Common myeloid progenitor, CD34-positive (primary cell): ENCODE results near the gene TUBA4A.
"Not testable (repeated sequence)": the region's sequence is repeated elsewhere in the genome, so short reads cannot be mapped to it uniquely, and the experiment has no call there.

ENCODE experiments used
- CTCF ChIA-PET: fragments of 350-600 bp; sonication (Branson Sonifier 250); formaldehyde crosslinking; loops from one replicate; lab custom pipeline; 2021; ENCODE audit warnings: antibody characterized with exemption; lab: Charles Lee
- POLR2A ChIA-PET: fragments of 350-600 bp; sonication (Branson Sonifier 250); formaldehyde crosslinking; loops from one replicate; lab custom pipeline; 2021; ENCODE audit warnings: antibody characterized with exemption; lab: Charles Lee
- DNase-seq, 3 donors: peaks; one replicate each; pipeline versions ENCODE4 v3.0.0 to v3.0.0-alpha.2; 2013
- H3K27ac ChIP-seq, 2 experiments: 1 replicate in 1 of 2; 2 replicates in 1 of 2; pipeline ENCODE4 v1.7.0; 2013; ENCODE audit warnings: inconsistent platforms in 2 of 2, low read length in 2 of 2, mild to moderate bottlenecking in 2 of 2, low read depth in 1 of 2, moderate library complexity in 1 of 2; ENCODE audit not compliant: severe bottlenecking in 2 of 2, insufficient read depth in 1 of 2, poor library complexity in 1 of 2
- H3K27me3 ChIP-seq, 5 experiments: replicated peaks in 2 of 5; 1 replicate in 3 of 5; 2 replicates in 2 of 5; pipeline versions ENCODE4 v1.6.1 to v1.7.0; 2013; ENCODE audit warnings: low read length in 4 of 5, mild to moderate bottlenecking in 2 of 5, moderate library complexity in 2 of 5, inconsistent platforms in 1 of 5; ENCODE audit not compliant: insufficient read depth in 5 of 5, control insufficient read depth in 4 of 5
- H3K36me3 ChIP-seq, 4 experiments: 1 replicate in 2 of 4; 2 replicates in 2 of 4; pipeline versions ENCODE4 v1.6.1 to v1.7.0; 2013; ENCODE audit warnings: low read length in 3 of 4, control low read depth in 1 of 4, mild to moderate bottlenecking in 1 of 4; ENCODE audit not compliant: control insufficient read depth in 4 of 4, insufficient read depth in 4 of 4
- H3K4me1 ChIP-seq, 4 experiments: 1 replicate in 3 of 4; 2 replicates in 1 of 4; pipeline versions ENCODE4 v1.6.1 to v1.7.1; 2013; ENCODE audit warnings: low read length in 3 of 4, mild to moderate bottlenecking in 3 of 4, control low read depth in 1 of 4, inconsistent platforms in 1 of 4, moderate library complexity in 1 of 4; ENCODE audit not compliant: control insufficient read depth in 4 of 4, insufficient read depth in 4 of 4; ENCODE audit errors: control extremely low read depth in 1 of 4
- H3K4me3 ChIP-seq, 7 experiments: 1 replicate in 4 of 7; 2 replicates in 3 of 7; pipeline versions ENCODE4 v1.5.1 to v1.7.0; 2013; ENCODE audit warnings: mild to moderate bottlenecking in 7 of 7, low read length in 6 of 7, moderate library complexity in 6 of 7, inconsistent platforms in 2 of 7, low read depth in 2 of 7, control low read depth in 1 of 7; ENCODE audit not compliant: insufficient read depth in 4 of 7, control insufficient read depth in 1 of 7; ENCODE audit errors: extremely low read depth in 1 of 7
- H3K9me3 ChIP-seq, 5 experiments: 1 replicate in 4 of 5; 2 replicates in 1 of 5; pipeline versions ENCODE4 v1.6.1 to v1.7.1; 2013; ENCODE audit warnings: low read length in 4 of 5, mild to moderate bottlenecking in 2 of 5, inconsistent platforms in 1 of 5, low read depth in 1 of 5, moderate library complexity in 1 of 5; ENCODE audit not compliant: control insufficient read depth in 4 of 5, insufficient read depth in 2 of 5; ENCODE audit errors: control extremely low read depth in 1 of 5
- WGBS: methylation state at CpG from one replicate; pipeline ENCODE4 v1.1.5; 2013; ENCODE audit not compliant: insufficient coverage; 5-methylcytosine and 5-hydroxymethylcytosine counted together

Gene TUBA4A

GRCh38 chr2:219206328-219207133, 47.2 kb downstream of the TUBA4A start, which contains the start of gene ZFAND2B:
TSS of gene ZFAND2B (plus strand) at chr2:219206782. CDS start at chr2:219206988, 206 bp downstream.
- peak; percentile 94 to 98 (median 97) for DNase-seq
- WGBS: under 1% methylated on average over 42 of the region's 76 CpGs
- Histone ChIP-seq H3K27me3 (no peaks in the 10 kb centered on the region), H3K27ac (peak within 1 kb of the TSS; percentile 46 to 89), H3K4me3 (peak within 1 kb of the TSS; percentile 38 to 90 (median 78)), H3K9me3 (no peaks in the 10 kb centered on the region), H3K4me1 (peaks cover 23 to 52% (median 51%) of the 10 kb centered on the region in 4 experiments), H3K36me3 (peaks cover 0 to 25% (median 4%) of the 10 kb centered on the region in 4 experiments)
- POLR2A ChIA-PET: interaction anchor here (1.3 to 1.8 kb wide), 3 partner anchors 23 to 48 kb away, joined by 4 to 6 read pairs (median 4); partner anchors contain the start of genes ANKZF1 and ATG9A
- CTCF ChIA-PET: interaction anchor here (0.6 to 17.2 kb wide), 11 partner anchors 10 to 320 kb away, joined by 3 to 238 read pairs (median 4); partner anchors contain the start of genes CNPPD1, NHEJ1 and SLC23A3

GRCh38 chr2:219205981-219206327, 47.8 kb downstream of the TUBA4A start:
- CTCF ChIA-PET: interaction anchor here (0.6 to 17.2 kb wide), 10 partner anchors 11 to 319 kb away, joined by 3 to 238 read pairs (median 4); partner anchors contain the start of genes CNPPD1, NHEJ1 and SLC23A3
- no peak for DNase-seq

GRCh38 chr2:219205165-219205538, 48.6 kb downstream of the TUBA4A start:
- Histone ChIP-seq H3K4me3 (no peak overlapping the region), H3K36me3 (peaks cover 0 to 22% (median 4%) of the 10 kb centered on the region in 4 experiments), H3K27me3 (no peaks in the 10 kb centered on the region), H3K4me1 (peaks cover 22 to 39% (median 38%) of the 10 kb centered on the region in 4 experiments), H3K9me3 (no peaks in the 10 kb centered on the region), H3K27ac (no peak overlapping the region)
- CTCF ChIA-PET: interaction anchor here (1.1 to 17.2 kb wide), 5 partner anchors 20 to 32 kb away, joined by 4 to 238 read pairs (median 4); partner anchors contain the start of genes CNPPD1 and SLC23A3
- POLR2A ChIA-PET: no interaction called here
- WGBS: 100% methylated on average over 3 of the region's 5 CpGs
- DNase-seq: no peak

More at GRCh38 chr2:219205981-219206327, 47.8 kb downstream of the TUBA4A start:
- Histone ChIP-seq H3K27ac (peak overlapping the region in 1 of 2 experiments; percentile 89), H3K9me3 (no peaks in the 10 kb centered on the region), H3K36me3 (peaks cover 0 to 25% (median 4%) of the 10 kb centered on the region in 4 experiments), H3K27me3 (no peaks in the 10 kb centered on the region), H3K4me3 (peak overlapping the region; percentile 38 to 90 (median 78)), H3K4me1 (peaks cover 23 to 47% (median 46%) of the 10 kb centered on the region in 4 experiments)
- POLR2A ChIA-PET: interaction anchor here (1.3 to 1.8 kb wide), 3 partner anchors 23 to 49 kb away, joined by 4 to 6 read pairs (median 4); partner anchors contain the start of genes ANKZF1 and ATG9A
- 19% methylated on average over 6 of the region's 7 CpGs for WGBS

GRCh38 chr2:219204425-219205164, 49.1 kb downstream of the TUBA4A start:
- DNase-seq: no peak
- Histone ChIP-seq H3K9me3 (no peaks in the 10 kb centered on the region), H3K27me3 (no peaks in the 10 kb centered on the region), H3K27ac (no peak overlapping the region), H3K4me3 (no peak overlapping the region), H3K4me1 (peaks cover 16 to 33% (median 32%) of the 10 kb centered on the region in 4 experiments), H3K36me3 (peaks cover 0 to 20% (median 4%) of the 10 kb centered on the region in 4 experiments)
- ChIA-PET CTCF (interaction anchor here (0.7 to 2.6 kb wide), 8 partner anchors 9 to 33 kb away, joined by 3 to 7 read pairs (median 4); partner anchors contain the start of gene CNPPD1), POLR2A (interaction anchor here (0.7 kb wide), 1 partner anchor 28 kb away, joined by 3 read pairs; the partner anchor contains the start of gene CNPPD1)
- WGBS: 86% methylated on average over 3 of the region's 7 CpGs

- DNase-seq, H3K4me1 ChIP-seq, POLR2A ChIA-PET, H3K27me3 ChIP-seq, H3K9me3 ChIP-seq, H3K4me3 ChIP-seq, H3K36me3 ChIP-seq, H3K27ac ChIP-seq: not testable (repeated sequence)
- CTCF ChIA-PET: interaction anchor here (0.7 to 3.2 kb wide), 4 partner anchors 18 to 47 kb away, joined by 3 to 13 read pairs (median 4); no protein-coding TSS in a partner anchor
- 79% methylated on average over 6 of the region's 21 CpGs for WGBS
Observed at GRCh38 chr2:219201331-219201730, 52.4 kb downstream of the TUBA4A start.

- POLR2A ChIA-PET, H3K36me3 ChIP-seq, DNase-seq, H3K9me3 ChIP-seq, H3K27ac ChIP-seq, H3K27me3 ChIP-seq, H3K4me1 ChIP-seq, H3K4me3 ChIP-seq: not testable (repeated sequence)
- CTCF ChIA-PET: interaction anchor here (0.6 to 3.2 kb wide), 7 partner anchors 12 to 47 kb away, joined by 3 to 13 read pairs (median 4); partner anchors contain the start of gene CNPPD1
- 90% methylated on average over 22 of the region's 26 CpGs for WGBS
Observed at GRCh38 chr2:219200502-219201326, 53.0 kb downstream of the TUBA4A start.
